Measurements from ENCODE around the gene C1orf35. TPM values are rescaled to one million over a fixed set of nuclear protein-coding genes. Genes with fewer than 3 reads are reported as not detected.
"Not testable (repeated sequence)": the region's sequence is repeated elsewhere in the genome, so short reads cannot be mapped to it uniquely, and the experiment has no call there.

Gene C1orf35
- total and polyA plus RNA-seq, 2 of the 8 experiments (the other 6 are each of a cell fraction or from before 2014, with no cell fraction given): 18.6 to 19.9 TPM

GRCh38 chr1:228112167-228112566 lies 9.0 kb upstream of the C1orf35 start (continued):
- no peak for TF ChIP-seq ASH2L (IDR thresholded peaks at IDR 0.05; ENCODE audit: low read length)
- TF ChIP-seq CTCF (IDR thresholded peaks at IDR 0.05; ENCODE audit: control extremely low read depth in 1 of 3, insufficient read depth in 1 of 3, low read depth in 1 of 3, low read length in 3 of 3): no peak
- no peak for TF ChIP-seq SAP30 (IDR thresholded peaks at IDR 0.05; ENCODE audit: insufficient read depth, insufficient replicate concordance, low read length)
- TF ChIP-seq TEAD4 (IDR thresholded peaks at IDR 0.05; ENCODE audit: low read depth, low read length): no peak
- TF ChIP-seq TCF12 (IDR thresholded peaks at IDR 0.05; ENCODE audit: low read depth, low read length): no peak
- no peak for TF ChIP-seq RAD21 (IDR thresholded peaks at IDR 0.05 in 1 of 2, conservative IDR thresholded peaks at IDR 0.05 in 1 of 2; ENCODE audit: low read depth in 2 of 2, low read length in 2 of 2)

GRCh38 chr1:228111315-228111714 lies 8.2 kb upstream of the C1orf35 start:
- H2BK120ac ChIP-seq (replicated peaks; ENCODE audit: low read depth, low read length); DNase-seq (ENCODE audit: low read depth in 1 of 2, low spot score in 2 of 2); H4K91ac ChIP-seq (replicated peaks; ENCODE audit: insufficient read length, low read length); H4K5ac ChIP-seq (ENCODE audit: insufficient read length, low read depth, low read length); H3K4me1 ChIP-seq (replicated peaks in 1 of 4; ENCODE audit: control insufficient read depth in 3 of 4, insufficient read depth in 4 of 4, low read length in 3 of 4); H3K9ac ChIP-seq (replicated peaks in 1 of 4; ENCODE audit: extremely low read depth in 1 of 4, low read depth in 3 of 4, low read length in 3 of 4); FAIRE-seq; H3K27ac ChIP-seq (ENCODE audit: low read depth, low read length); H3K18ac ChIP-seq (ENCODE audit: extremely low read depth, low read length); H3K9me3 ChIP-seq (ENCODE audit: insufficient read depth in 2 of 2, low read depth in 1 of 2, low read length in 1 of 2); H2BK20ac ChIP-seq (ENCODE audit: low read length); H2AFZ ChIP-seq (ENCODE audit: low read length); H3K79me2 ChIP-seq (ENCODE audit: control insufficient read depth in 1 of 2, insufficient read depth in 2 of 2, low read length in 2 of 2); H2BK15ac ChIP-seq (ENCODE audit: low read length); H2AK5ac ChIP-seq (ENCODE audit: low read depth, low read length); H3K27me3 ChIP-seq (replicated peaks in 1 of 4; ENCODE audit: control insufficient read depth in 3 of 4, extremely low read depth in 1 of 4, insufficient read depth in 3 of 4, low read length in 3 of 4); H4K20me1 ChIP-seq (replicated peaks in 1 of 2; ENCODE audit: control insufficient read depth in 1 of 2, insufficient read depth in 2 of 2, low read length in 2 of 2); H3K4me2 ChIP-seq (ENCODE audit: insufficient read depth in 1 of 2, low read depth in 2 of 2, low read length in 2 of 2); H3K23ac ChIP-seq (ENCODE audit: insufficient read length); H3K4me3 ChIP-seq (ENCODE audit: extremely low read depth in 1 of 4, insufficient read depth in 2 of 4, low read depth in 3 of 4, low read length in 4 of 4); H2BK5ac ChIP-seq (ENCODE audit: low read depth, low read length); H3K36me3 ChIP-seq (ENCODE audit: control insufficient read depth in 2 of 4, insufficient read depth in 4 of 4, low read length in 3 of 4); H4K8ac ChIP-seq (ENCODE audit: extremely low read depth, insufficient read depth, low read length); H3K23me2 ChIP-seq (ENCODE audit: low read depth, low read length); H3K14ac ChIP-seq (ENCODE audit: insufficient read length); H3K56ac ChIP-seq (replicated peaks; ENCODE audit: insufficient read length, low read depth, low read length); H2BK12ac ChIP-seq (ENCODE audit: low read depth, low read length); H3K4ac ChIP-seq (replicated peaks; ENCODE audit: insufficient read length, low read depth, low read length): not testable (repeated sequence)
- POLR2A ChIA-PET (ENCODE audit: partially characterized antibody): interaction anchor here (1.1 kb wide), 1 partner anchor 13 kb away, joined by 3 read pairs; no protein-coding TSS in a partner anchor
- peaks cover 12% of the 10 kb centered on the region; the same call in 1 of the 2 replicates for H3K79me1 ChIP-seq (ENCODE audit: low read depth, low read length)
- CTCF ChIA-PET (ENCODE audit: partially characterized antibody): interaction anchor here (0.6 to 2.5 kb wide), 3 partner anchors 19 to 348 kb away, joined by 3 to 14 read pairs (median 3); no protein-coding TSS in a partner anchor
- 100% methylated on average over 3 of the region's 6 CpGs; no CpG with 5 or more reads in 1 of the 2 experiments for WGBS, 2 experiments (ENCODE audit: extremely low coverage in 1 of 2, insufficient coverage in 1 of 2, insufficient read length in 1 of 2, insufficient replicate concordance in 2 of 2, low coverage in 1 of 2, low lambda C conversion rate in 2 of 2, missing lambda C conversion rate in 1 of 2)
